HG03097 (cell line): ENCODE results near the gene AHI1.

Experiments
- ATAC-seq: cut with Tn5 transposase; IDR thresholded peaks from one replicate; pipeline ENCODE4 v1.9.1; 2021; ENCODE audit not compliant: unreplicated experiment, low FRiP score

AHI1 gene

DNA sequence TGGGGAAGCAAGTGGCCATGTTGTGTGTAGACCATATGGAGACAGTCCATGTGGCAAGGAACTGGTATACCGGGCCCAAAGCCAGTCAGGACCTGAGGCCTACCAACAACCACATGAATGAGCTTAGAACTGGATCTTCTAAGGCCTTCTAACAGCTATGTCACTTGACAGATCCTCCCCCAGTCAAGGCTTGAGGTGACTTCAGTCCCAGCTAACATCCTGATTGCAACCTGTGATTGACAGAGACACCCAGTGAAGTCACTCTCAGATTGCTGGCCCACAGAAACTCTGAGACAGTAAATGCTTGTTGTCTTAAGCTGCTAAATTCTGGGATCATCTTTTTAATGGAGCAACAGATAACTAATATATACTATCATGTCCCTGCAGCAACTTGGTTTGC lies 32.9 kb downstream of the AHI1 start:
- peak; percentile 41 for ATAC-seq

DNA sequence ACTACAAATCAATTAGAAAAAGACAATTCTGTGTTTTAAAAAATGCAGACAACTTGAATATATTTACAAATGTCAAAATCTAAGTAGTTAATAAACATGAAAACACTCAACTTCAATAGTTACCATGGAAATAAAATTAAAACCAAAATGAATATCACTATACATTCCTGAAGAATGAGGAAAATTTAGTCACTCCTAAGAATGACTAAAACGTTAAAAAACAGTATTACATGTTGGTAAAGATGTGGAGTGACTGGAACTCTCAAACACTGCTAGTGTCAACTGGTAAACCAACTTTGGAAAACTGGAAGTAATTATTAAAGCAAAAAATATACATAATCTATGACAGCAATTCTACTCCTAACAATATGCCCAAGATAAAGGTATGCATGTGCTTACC lies 36.3 kb downstream of the AHI1 start:
- ATAC-seq, result no peak

DNA sequence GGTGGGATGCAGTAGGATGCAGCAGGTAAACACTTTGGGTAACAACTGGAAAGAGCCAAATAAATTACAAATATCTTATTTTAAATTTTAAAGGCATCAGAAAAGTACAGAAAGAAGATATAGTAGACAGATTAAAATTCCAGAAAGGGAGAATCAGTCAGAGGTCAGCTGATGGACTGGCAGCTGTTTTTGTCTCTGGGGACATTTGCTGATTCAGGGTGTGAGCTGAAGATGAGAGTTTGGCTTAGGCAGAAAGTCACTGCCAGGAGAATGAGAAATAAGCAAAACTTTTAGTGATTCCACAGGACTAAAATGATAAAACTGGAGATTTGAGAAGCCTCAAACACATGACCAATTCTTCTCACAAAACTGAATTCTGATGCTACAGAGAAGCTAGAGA lies 39.5 kb downstream of the AHI1 start:
- no peak for ATAC-seq

DNA sequence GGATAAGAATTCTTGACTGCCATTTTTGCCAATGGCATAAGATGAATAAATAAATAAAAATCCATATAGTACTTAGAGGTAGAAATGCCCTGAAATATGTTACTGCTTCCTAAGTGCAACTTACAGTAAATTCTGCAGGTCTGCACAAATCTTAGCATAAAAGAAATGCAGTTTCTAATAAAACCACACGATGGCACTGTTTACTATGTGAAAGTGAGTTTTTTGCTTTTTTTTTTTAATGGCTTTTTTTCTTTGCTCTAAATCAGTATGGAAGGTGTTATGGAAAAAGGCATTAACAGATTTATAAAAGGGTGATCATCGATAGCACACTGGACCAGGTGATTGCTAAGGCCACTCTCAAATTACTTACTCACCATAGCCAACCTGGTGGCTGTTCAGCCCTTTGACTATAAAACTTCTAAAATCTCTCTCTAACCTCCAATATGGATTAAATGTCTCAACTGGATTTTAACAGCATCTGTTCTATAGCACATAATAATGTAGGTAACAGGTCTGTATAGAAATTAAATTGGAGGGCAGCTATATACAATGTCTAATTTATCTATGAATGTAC lies 45.8 kb downstream of the AHI1 start:
- ATAC-seq, result no peak

DNA sequence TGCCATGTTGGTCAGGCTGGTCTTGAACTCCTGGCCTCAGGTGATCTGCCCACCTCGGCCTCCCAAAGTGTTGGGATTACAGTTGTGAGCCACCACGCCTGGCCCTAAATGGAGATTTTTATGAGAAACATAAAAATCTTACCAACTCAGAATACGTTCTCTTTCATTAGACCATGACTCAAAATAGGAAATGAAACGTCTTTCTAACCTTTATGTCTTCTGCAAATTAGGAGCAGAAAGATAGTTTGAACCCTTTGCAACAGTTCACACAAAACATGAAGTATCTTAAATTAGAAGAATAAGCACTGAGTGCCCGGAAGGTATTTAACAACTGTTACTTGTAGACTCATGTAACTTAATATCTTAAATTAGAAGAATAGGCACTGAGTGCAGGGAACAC lies 48.3 kb downstream of the AHI1 start:
- ATAC-seq, result no peak

DNA sequence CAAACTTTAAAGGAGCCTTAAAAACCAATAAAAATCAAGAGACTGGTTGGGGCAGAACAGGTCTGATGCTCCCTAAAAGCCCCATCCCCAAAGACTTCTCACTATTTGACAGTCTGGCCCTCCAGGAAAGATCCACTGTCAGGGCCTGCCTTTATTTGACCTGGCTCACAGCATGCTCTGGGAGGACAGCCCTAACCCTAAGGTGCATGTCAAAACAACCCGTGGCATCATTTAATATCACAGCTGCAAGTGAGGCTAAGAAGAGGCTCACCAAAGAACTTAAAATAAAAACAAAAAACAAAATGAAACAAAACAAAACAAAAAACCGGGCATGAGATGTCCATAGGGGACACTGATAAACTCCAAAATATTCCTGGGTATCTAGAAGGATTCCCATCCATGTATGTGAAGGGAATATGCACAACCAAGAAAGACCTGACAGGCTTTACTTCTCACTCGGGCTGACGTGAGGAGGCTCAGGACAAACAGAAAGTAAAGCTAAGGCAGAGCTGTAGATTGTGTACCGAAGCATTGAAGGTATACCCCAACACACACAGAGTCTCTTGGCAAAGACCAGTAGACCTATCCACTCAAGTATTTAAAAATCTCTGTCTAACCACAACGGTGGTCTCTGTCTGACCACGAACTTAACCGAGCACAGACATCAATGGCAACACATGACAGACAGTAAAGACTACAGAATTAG lies 57.3 kb downstream of the AHI1 start:
- ATAC-seq, result peak; percentile 52

DNA sequence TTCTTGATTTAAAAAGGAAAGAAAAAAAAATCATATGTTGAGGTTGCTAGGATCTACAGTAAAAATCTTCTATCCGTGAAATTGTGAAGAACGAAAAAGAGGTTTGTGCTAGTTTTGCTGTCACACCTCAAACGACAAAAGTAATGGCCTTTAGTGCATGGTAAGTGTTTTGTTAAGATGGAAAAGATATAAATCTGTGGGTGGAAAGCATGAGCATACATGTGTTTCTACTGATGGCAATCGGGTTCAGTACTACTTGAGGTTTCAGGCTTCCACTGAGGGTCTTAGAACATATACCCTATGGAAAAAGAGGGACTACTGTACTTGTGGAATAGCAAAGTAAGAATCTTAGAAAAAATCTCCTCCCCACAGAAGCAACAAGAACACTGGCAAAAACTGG lies 58.0 kb downstream of the AHI1 start:
- ATAC-seq, result no peak

DNA sequence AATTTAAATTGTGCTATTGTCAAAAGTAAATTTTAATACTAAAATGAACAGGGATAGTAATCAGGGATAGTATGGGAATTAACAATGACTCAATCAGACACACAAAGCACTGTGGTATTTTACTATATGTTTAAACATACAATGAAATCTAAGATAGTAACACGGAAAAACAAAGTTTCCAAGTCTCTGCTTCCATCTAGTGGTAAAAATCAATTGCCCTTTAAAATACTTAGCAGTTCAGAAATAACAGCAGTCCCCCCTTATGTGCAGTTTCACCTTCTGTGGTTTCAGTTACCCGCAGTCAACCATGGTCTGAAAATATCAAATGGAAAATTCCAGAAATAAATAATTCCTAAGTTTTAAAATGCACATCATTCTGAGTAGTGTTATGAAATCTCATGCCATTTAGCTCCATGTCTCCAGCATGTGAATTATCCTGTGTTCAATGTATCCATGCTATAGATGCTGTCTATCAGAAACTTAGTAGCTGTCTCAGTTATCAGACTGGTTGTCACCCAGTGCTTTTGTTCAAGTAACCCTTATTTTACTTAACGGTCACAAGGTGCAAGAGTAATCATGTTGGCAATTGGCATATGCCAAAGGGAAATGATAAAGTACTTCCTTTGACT lies 58.5 kb downstream of the AHI1 start:
- no peak for ATAC-seq

DNA sequence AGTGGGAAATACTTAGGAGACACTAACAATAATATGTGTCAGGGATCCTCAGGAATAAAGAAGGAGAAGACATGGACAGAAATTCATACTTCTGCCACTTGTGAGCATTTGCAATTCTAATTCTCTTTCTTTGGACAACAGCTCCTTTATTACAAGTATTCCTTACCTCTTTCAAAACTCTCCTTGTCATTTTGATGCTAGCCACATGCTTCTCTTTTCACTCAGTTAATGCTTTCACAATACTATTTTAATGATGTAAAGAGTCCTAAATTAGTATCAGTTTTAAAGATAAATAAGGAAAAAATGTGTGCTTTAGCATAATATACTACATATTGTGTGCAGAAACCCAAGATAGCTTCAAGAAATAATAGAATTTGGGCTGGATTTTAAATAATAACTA lies 62.5 kb downstream of the AHI1 start:
- ATAC-seq, result no peak

DNA sequence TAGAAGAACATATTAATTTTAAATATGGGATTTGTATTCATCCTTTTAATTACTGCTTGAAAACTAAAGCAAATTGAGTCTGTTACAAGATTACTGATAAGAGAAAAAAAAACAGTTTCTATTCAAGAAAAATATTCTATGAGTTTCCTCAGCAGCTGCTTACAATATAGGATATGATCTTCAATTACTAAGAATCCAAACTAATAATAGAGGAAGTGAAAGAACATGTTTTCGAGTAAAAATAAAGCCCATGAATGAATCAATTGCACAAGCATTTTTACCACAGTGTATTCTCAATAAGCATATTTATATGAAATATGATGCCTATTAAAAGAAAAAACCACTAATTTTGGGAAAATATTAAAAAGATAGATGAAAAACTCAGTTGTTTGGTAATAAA lies 63.4 kb downstream of the AHI1 start:
- no peak for ATAC-seq

DNA sequence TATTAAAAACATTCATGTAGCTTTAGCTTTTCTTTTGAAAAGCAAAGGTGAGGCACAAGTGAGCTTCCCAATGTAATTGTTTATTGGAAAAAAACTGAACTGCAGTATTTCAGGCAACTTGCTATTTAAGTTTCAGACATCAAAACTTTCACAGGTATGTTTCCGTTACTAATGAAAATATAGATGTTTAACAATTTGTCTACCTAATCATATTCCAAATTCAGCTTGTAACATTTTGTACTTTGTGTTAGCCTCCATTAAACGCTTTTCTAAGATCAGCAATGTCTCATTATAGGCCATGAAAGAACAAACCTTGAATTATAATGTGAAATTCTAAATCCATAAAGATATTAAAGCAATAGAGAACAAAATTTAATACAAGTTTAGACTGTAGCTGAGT lies 69.5 kb downstream of the AHI1 start:
- no peak for ATAC-seq

DNA sequence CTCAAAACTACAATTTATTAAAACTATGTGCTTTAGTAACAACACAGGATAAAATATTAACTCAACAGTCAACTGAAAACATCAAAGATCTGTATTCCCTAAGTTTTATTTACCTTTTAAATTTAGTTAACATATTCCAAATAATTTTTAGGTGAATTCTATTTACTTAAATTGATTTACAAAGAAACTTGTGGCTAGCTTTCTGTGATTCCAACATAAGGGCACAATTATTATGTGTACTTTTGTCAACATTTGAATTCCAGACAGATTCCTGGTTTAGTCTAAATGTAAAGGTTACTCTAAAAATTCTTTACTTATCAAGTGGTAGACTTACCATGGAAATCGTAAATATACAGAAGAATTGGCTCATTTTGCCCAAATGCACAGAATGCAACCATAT lies 70.7 kb downstream of the AHI1 start:
- no peak for ATAC-seq

DNA sequence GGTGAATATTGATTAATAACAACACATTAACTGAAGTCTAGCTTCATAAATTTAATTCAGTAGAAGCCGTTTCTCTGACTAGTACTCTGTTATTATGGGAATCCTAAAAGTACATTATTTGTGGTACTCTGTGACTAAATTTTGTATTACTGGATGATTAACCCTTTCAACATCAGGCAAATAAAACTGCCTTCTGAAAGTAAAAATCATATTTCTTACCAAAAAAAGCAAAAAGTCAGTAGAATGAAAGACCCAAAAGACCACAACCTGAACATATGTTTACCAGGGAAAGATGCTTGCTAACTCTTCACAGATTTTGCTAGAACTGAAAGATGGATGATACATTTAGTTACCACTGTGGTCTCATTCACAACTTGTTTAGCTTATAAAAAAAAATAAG lies 73.2 kb downstream of the AHI1 start:
- ATAC-seq, result no peak

DNA sequence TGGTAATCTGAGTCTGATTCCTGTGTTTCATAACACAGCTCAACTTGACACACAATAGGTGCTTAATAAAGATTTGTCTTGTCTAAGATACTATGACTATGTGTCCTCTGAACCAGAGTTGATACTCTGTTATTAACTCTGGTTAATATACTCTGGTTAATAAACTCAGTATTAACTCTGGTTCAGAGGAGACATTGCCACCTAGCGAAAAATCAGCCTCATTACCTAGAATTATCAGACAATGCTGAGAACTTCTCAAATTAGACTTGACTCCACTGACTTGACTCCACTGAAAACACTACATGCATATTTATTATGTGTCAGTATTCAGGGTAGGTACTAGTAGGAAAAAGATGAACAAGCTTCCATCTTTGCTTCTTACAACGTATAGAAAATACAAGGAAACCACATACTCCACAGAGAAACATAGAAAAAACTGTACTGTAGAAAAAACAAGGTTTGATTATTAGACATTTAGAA lies 73.9 kb downstream of the AHI1 start:
- peak; percentile 74 for ATAC-seq

DNA sequence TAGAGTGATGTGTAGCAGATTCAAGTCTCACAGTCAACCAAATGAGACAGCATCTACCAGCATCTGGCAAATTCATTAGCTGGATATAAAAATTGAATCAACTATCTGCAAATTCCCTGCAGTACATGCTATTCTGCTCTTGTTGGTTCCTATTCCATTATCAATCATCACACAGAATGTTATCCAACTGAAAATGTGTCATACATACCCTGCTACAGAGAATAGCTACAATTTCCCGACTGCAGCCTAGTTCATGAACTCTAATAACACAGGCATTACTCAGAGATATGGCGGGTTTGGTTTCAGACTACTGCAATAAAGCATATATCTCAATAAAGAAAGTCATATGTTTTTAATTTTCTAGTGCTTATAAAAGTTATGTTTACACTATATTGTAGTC lies 78.4 kb downstream of the AHI1 start:
- no peak for ATAC-seq

DNA sequence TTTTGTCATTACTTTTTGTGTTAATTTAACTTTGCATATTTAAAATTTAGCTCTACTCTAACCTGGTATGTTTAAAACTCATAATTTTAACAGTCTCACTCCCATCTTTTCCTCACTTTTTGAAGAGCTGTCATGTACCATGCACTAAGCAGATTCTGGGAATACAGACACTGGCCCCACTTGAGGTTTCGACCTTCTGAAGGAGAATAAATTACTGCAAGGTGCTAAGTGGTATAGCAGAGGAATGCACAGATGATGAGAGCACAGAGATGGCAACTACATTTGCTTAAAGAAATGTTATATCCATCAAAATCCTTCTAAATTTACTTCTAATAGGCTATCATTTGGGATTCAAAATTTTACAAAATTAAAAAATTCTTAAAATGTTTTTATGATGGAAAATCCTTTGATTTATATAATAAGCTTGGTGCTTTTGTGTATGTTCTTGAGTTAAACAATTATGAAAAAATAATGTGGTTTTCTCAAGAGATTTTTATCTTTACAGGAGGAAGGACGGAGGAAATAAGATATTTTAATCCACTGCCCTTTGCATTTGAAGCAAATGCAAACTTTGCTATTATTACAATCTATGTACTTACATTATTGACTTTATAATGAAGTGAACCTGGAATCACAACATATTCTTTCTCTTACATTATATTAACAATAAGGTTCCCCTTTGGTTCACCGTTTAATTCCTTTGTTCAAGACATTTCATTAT lies 79.3 kb downstream of the AHI1 start:
- ATAC-seq, result no peak

DNA sequence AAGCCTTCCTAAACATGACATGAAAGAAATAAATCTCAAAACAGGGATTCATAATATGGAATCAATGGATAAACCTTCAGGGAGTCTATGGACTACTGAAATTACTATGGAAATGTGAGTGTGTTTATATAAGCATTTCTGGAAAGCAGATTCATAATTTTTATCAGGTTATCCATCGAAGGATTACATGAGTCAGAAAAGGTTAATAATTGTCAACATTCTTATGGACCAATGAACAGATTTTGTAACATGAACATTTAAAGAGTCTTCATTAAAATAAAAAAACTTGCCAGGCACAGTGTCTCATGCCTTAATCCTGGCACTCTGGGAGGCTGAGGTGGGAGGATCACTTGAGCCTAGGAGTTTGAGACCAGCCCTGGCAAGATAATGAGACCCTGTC lies 84.8 kb downstream of the AHI1 start:
- ATAC-seq, result no peak

DNA sequence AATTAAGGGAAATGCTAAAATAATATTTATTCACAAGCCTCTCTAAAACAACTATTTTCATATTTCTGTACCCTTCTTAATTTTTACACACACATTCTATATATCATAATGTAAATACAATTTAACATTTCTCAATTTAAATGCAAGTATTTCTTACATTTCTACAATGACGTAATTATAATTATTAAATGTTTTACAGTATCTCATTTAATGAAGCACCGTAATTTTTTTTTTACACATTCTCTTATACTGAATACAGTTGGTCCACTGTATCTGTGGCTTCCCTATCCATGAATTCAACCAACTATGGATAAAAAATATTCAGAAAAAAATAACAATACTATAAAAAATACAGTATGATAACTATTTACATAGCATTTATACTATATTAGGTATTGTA lies 85.7 kb downstream of the AHI1 start:
- ATAC-seq, result no peak

DNA sequence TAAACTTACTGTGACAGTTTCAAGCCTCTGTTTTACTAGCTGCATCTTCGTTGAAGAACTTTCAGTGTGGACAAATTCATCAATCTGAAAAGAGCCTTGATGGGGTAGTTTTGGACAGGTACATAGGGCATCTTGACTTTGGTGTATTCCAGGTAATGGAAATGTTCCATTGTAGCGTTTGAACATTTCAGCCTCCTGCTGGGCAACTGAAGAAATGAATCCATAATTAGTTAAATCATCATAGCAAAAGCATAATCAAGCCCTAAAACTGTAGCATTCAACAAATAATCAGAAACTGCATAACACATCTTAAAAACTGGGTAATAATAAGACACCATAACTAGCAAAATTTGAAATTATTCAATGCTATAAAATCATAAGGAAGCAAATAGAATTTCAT lies 86.2 kb downstream of the AHI1 start:
- ATAC-seq, result no peak

DNA sequence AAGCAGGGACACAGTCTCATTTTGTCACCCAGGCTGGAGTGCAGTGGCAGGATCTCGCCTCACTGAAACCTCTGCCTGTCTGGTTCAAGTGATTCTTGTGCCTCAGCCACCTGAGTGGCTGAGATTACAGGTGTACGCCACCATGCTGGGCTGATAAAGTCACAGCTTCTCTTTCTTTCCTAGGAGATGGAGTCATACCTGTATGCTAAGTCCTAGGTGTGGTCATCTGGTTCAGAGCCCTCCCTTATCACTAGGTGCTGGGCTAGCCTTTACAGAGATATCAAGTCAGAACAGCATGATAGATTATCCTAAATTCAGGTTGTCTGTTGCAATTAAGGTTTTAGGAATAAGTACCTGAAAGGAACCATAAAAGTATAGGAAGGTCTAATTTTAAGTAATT lies 86.7 kb downstream of the AHI1 start:
- ATAC-seq, result no peak

DNA sequence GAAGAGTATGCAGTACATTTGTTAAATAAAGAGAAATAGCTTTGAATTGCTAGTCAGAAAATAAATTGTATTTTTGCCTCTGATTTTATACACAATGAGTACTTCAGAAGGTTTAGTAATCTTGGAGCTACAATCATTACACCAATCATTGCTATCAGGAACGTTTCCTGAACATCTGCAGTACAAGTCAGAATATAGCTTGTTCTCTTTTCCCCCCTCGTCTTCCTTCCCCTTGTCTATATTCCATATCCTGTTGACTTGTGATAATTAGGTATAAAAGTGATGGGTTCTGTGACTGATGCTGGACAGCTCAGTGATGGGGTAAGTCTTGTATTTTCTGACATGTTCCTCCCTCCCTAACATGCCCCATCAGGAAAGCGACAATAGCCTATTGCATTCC lies 94.0 kb downstream of the AHI1 start:
- no peak for ATAC-seq

DNA sequence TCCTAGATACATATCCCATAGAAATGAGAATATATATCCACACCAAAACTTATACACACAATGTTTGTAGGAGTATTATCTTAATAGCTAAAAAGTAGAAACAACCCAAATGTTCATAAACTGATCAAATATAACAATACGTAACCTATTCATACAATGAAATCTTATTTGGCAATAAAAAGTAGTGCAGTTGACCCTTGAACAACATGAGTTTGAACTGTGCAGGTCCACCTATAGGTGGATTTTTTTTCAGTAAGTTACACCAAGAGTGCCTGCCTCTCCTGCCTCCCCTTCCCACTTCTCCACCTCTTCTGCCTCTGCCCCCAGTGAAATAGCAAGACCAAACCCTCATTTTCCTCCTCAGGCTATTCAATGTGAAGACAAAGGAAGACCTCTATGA lies 95.2 kb downstream of the AHI1 start:
- no peak for ATAC-seq
